Mucosa of gallbladder (tissue), 1 donor: ENCODE results near the gene LCE3A. TPM values are rescaled to one million over a fixed set of nuclear protein-coding genes. Genes with fewer than 3 reads are reported as not detected.

Source experiments
- total RNA-seq: library from RNA; stranded (reverse); gene quantifications from one replicate; pipeline ENCODE4 v1.2.1, GENCODE V29; 2021
- donor health status: DM: no; HTN: no; CAD: no.

Gene LCE3A
- total RNA-seq, 1 donor from 2014 or later = not detected

Other genes starting within 250 kb of the LCE3A start
- gene CRNN, start 208.8 kb downstream of the LCE3A start, total RNA-seq = not detected
- not detected for gene LCE5A, start 112.3 kb downstream of the LCE3A start, total RNA-seq
- gene CRCT1, start 108.6 kb downstream of the LCE3A start, total RNA-seq = not detected
- not detected for gene LCE3E, start 56.3 kb downstream of the LCE3A start, total RNA-seq
- not detected for gene LCE3D, start 42.6 kb downstream of the LCE3A start, total RNA-seq
- gene LCE3C, start 22.9 kb downstream of the LCE3A start, total RNA-seq = not detected
- not detected for gene LCE3B, start 9.3 kb downstream of the LCE3A start, total RNA-seq
- not detected for gene LCE2D, start 40.3 kb upstream of the LCE3A start, total RNA-seq
- gene LCE2C, start 52.2 kb upstream of the LCE3A start, total RNA-seq = not detected
- not detected for gene LCE2B, start 63.0 kb upstream of the LCE3A start, total RNA-seq
- not detected for gene LCE2A, start 75.2 kb upstream of the LCE3A start, total RNA-seq
- gene LCE4A, start 85.1 kb upstream of the LCE3A start, total RNA-seq = not detected
- not detected for gene KPRP, start 134.9 kb upstream of the LCE3A start, total RNA-seq
- not detected for gene LCE1F, start 152.0 kb upstream of the LCE3A start, total RNA-seq
- gene LCE1E, start 163.2 kb upstream of the LCE3A start, total RNA-seq = not detected
- gene LCE1D, start 173.6 kb upstream of the LCE3A start, total RNA-seq = not detected
- gene LCE1C, start 183.5 kb upstream of the LCE3A start, total RNA-seq = not detected
- not detected for gene LCE1B, start 188.9 kb upstream of the LCE3A start, total RNA-seq
- not detected for gene LCE1A, start 204.4 kb upstream of the LCE3A start, total RNA-seq
- not detected for gene LCE6A, start 219.8 kb upstream of the LCE3A start, total RNA-seq
- not detected for gene LCE7A, start 236.9 kb upstream of the LCE3A start, total RNA-seq